Muscle of back (tissue), 11 donors: ENCODE results near the gene RBP5. TPM values are rescaled to one million over a fixed set of nuclear protein-coding genes. Genes with fewer than 3 reads are reported as not detected.

Experiments used
- DNase-seq, 3 donors: peaks; one replicate each; pipeline versions ENCODE4 v3.0.0 to v3.0.0-alpha.2; 2013
- polyA plus RNA-seq, 10 donors: library from polyadenylated mRNA; unstranded; fragments of 120-200 nt; gene quantifications; one replicate each; pipeline ENCODE4 v1.2.1, GENCODE V29; 2013; ENCODE audit not compliant: insufficient read length in 10 of 10

Gene RBP5
- polyA plus RNA-seq, 10 donors: 1.1 to 8.2 (median 3.3) TPM

DNA sequence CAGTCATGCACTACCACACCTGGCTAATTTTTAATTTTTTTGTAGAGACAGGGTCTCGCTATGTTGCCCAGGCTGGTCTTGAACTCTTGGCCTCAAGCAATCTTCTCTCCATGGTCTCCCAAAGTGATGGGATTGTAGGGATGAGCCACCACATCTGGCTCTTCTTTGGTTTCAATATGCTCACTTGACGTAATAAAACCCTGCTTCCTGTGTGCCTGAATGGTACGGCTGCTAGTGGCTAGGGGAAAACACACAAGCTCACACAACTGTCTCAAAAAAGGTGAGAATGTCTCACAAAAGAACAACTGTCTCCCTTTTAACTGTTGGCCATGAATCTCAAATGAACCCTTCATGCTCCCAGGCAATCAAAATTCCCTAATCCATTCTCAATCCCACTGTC lies 53.2 kb downstream of the RBP5 start:
- DNase-seq: no peak

DNA sequence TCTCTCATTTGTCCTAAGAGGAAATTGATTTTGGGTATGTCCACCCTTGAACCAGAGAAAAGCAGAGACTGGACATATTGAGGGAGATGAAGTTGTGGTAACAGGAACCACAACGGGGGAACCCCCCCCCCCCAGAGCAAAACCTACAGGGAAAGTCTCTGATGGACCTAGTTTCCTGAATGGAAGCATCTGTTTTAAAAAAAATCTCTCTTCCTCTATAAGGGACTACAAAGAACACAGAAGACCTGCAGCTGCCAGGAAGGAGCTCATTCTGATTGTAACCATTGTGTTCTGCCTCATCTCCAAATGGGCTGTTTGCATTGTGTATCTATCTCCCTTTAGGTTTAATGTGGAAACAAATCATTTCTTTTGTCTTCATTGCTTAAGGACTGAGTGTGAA lies 54.7 kb downstream of the RBP5 start:
- DNase-seq: no peak

Other genes starting within 250 kb of the RBP5 start
- 10 to 100 TPM in 6 of 10 donors, 1 to 10 TPM in 4; 8.4 to 11.7 (median 10.2) TPM for gene LRRC23, start 224.1 kb downstream of the RBP5 start, polyA plus RNA-seq
- 10 to 100 TPM in 2 of 10 donors, 1 to 10 TPM in 8; 5.2 to 11.7 (median 8.4) TPM for gene ENO2, start 214.3 kb downstream of the RBP5 start, polyA plus RNA-seq
- gene ATN1, start 200.9 kb downstream of the RBP5 start, polyA plus RNA-seq: 10 to 100 TPM; 58.2 to 79.9 (median 68.1) TPM
- not detected for gene RNU7-1, start 185.1 kb downstream of the RBP5 start, polyA plus RNA-seq
- gene C12orf57, start 184.9 kb downstream of the RBP5 start, polyA plus RNA-seq: 100 to 1,000 TPM; 120 to 180 (median 152) TPM
- 10 to 100 TPM in 1 of 10 donors, 1 to 10 TPM in 9; 4.3 to 10.6 (median 6.6) TPM for gene PTPN6, start 177.5 kb downstream of the RBP5 start, polyA plus RNA-seq
- gene PHB2, start 158.2 kb downstream of the RBP5 start, polyA plus RNA-seq: 100 to 1,000 TPM; 254 to 293 (median 280) TPM
- gene EMG1, start 158.0 kb downstream of the RBP5 start, polyA plus RNA-seq: 10 to 100 TPM; 27.1 to 38.6 (median 29.8) TPM
- gene LPCAT3, start 110.4 kb downstream of the RBP5 start, polyA plus RNA-seq: 10 to 100 TPM; 18.0 to 23.7 (median 20.7) TPM
- gene C1S, start 68.2 kb downstream of the RBP5 start, polyA plus RNA-seq: 100 to 1,000 TPM in 2 of 10 donors, 10 to 100 TPM in 8; 65.9 to 107 (median 83.6) TPM
- 100 to 1,000 TPM in 2 of 10 donors, 10 to 100 TPM in 8; 80.3 to 122 (median 98.4) TPM for gene C1R, start 36.4 kb downstream of the RBP5 start, polyA plus RNA-seq
- gene C1RL, start 19.7 kb downstream of the RBP5 start, polyA plus RNA-seq: 10 to 100 TPM; 10.4 to 23.6 (median 11.9) TPM
- gene CLSTN3, start 1.5 kb upstream of the RBP5 start, polyA plus RNA-seq: 10 to 100 TPM; 11.8 to 25.7 (median 19.1) TPM
- 10 to 100 TPM; 31.6 to 39.0 (median 35.8) TPM for gene PEX5, start 60.8 kb upstream of the RBP5 start, polyA plus RNA-seq
- gene ACSM4, start 175.2 kb upstream of the RBP5 start, polyA plus RNA-seq: under 1 TPM in 4 of 10 donors, not detected in 6; 0.07 to 0.16 (median 0.13) TPM